Suppressor macrophage treated with lipopolysaccharide for 4 hours (primary cell): Measurements from ENCODE around the gene TBC1D1.

Source experiments
- DNase-seq: peaks from one replicate; pipeline ENCODE4 v3.0.0-alpha.2; 2020

Gene TBC1D1

GRCh38 chr4:38060829-38061431 is 170.0 kb downstream of the TBC1D1 start:
- DNase-seq, result no peak

- DNase-seq, result peak; percentile 87
These were observed 171.3 kb downstream of the TBC1D1 start for GRCh38 chr4:38062088-38062775.

- DNase-seq, result no peak
These were observed 171.9 kb downstream of the TBC1D1 start for GRCh38 chr4:38062776-38063097.

GRCh38 chr4:38065176-38065575 is 174.3 kb downstream of the TBC1D1 start:
- no peak for DNase-seq

- DNase-seq, result no peak
These were observed 175.0 kb downstream of the TBC1D1 start for GRCh38 chr4:38065900-38066299.

GRCh38 chr4:38067499-38067898 is 176.6 kb downstream of the TBC1D1 start:
- DNase-seq, result no peak

- no peak for DNase-seq
These were observed 177.2 kb downstream of the TBC1D1 start for GRCh38 chr4:38068107-38068506.

GRCh38 chr4:38069271-38069760 is 178.4 kb downstream of the TBC1D1 start:
- peak; percentile 65 for DNase-seq

- DNase-seq, result peak; percentile 82
These were observed 181.0 kb downstream of the TBC1D1 start for GRCh38 chr4:38071801-38072431.

- DNase-seq, result peak; percentile 82
These were observed 181.7 kb downstream of the TBC1D1 start for GRCh38 chr4:38072578-38072977.

GRCh38 chr4:38073596-38074234 is 182.8 kb downstream of the TBC1D1 start:
- no peak for DNase-seq

- peak; percentile 97 for DNase-seq
These were observed 184.7 kb downstream of the TBC1D1 start for GRCh38 chr4:38075370-38076152.

- DNase-seq, result peak; percentile 65
These were observed 185.3 kb downstream of the TBC1D1 start for GRCh38 chr4:38076153-38076669.

GRCh38 chr4:38077791-38078489 is 187.1 kb downstream of the TBC1D1 start:
- no peak for DNase-seq

GRCh38 chr4:38078590-38079421 is 187.9 kb downstream of the TBC1D1 start:
- DNase-seq, result peak; percentile 81

- DNase-seq, result no peak
These were observed 189.4 kb downstream of the TBC1D1 start for GRCh38 chr4:38080061-38080974.

- DNase-seq, result peak; percentile 82
These were observed 191.1 kb downstream of the TBC1D1 start for GRCh38 chr4:38082021-38082420.

- peak; percentile 90 for DNase-seq
These were observed 191.8 kb downstream of the TBC1D1 start for GRCh38 chr4:38082424-38083385.
